ENCODE results near the gene BICD1.
A peak's percentile ranks its signal among the peaks of the same experiment; 100 is the strongest.

The BICD1 gene

DNA sequence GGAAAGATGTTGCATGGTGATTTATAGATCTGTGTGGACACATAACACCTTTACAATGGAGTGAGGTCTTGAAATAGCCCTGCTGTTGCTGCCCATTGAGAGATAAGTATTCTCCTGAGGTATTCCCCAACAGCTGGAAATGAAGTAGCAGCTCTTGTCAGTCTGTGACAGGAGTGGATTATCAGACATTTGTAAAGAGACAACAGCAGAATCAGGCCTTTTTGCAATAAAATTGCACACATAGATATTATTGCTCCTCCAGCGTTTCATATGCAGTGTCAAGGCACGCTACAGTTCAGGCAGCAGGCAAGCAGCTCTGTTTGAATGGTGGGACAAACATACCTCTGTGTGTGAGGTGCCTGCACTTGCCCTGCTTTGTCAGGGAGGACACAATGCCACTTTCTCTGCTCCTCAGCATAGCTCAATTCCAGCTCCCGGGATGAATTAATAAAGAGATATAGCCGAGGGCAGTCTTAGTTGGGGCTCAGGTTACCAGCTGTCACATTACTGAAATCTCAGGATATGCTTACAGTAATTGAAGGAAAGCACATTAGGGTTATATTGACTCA, 49.4 kb downstream of the BICD1 start:
- Histone ChIP-seq H3K27me3 (ENCODE audit: control insufficient read depth, insufficient read depth, low read length, poor library complexity, severe bottlenecking) (no peaks in the 10 kb centered on the region), H3K4me3 (ENCODE audit: insufficient read depth, low read depth, low read length) (no peak overlapping the region), H3K27ac (ENCODE audit: insufficient read depth, low read depth, low read length, poor library complexity, severe bottlenecking) (peak overlapping the region; percentile 16), H3K36me3 (ENCODE audit: control insufficient read depth, insufficient read depth, low read length) (no peaks in the 10 kb centered on the region), H3K4me1 (ENCODE audit: control insufficient read depth, insufficient read depth, low read length) (no peaks in the 10 kb centered on the region), H3K9me3 (ENCODE audit: control insufficient read depth, low read length) (no peaks in the 10 kb centered on the region)
- 65 to 76% methylated on average over 4 of the region's 4 CpGs for WGBS, 2 experiments

DNA sequence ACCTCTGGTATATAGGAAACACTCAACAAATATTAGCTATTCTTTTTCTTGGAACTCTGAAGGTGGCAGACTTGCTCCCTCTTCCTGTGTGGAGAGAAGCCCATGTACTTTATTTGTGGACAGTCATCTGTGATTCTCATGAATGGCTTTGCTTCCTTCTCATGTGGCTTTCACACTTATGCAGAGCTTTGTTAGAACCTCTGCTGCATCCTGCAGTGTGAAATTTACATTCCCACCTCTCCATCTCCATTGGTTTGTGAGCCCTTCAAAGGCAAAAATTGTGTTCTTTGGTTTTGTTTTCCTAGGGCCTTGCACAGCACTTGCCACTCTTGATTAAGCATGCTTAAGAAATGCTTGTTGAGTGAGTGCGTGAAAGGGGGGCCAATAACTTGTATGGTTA, 51.9 kb downstream of the BICD1 start:
- 92 to 97% methylated on average over 1 of the region's 1 CpG for WGBS, 2 experiments

DNA sequence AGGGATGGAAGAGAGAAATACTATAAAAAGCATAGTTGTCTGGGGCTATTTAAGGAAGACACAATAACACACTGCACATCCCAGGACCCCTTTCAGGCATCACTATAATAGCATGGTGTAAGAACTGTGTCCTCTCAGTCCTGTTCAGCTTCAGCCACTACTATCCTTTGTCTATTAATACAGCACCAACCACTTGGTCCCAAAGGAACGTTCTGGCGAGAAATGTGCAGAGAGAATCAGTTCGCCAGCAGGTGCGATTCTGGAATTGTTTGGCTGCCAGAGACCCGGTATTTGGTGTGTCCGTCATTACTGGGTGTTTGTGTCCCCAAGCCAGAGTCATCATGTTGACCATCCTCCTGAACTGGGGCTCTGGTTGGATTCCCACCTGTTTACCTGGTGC, 52.7 kb downstream of the BICD1 start:
- WGBS, 2 experiments = 97 to 98% methylated on average over 6 of the region's 6 CpGs
- H3K27me3 ChIP-seq (ENCODE audit: control insufficient read depth, insufficient read depth, low read length, poor library complexity, severe bottlenecking) = no peaks in the 10 kb centered on the region
- no peak overlapping the region for H3K4me3 ChIP-seq (ENCODE audit: insufficient read depth, low read depth, low read length)
- H3K36me3 ChIP-seq (ENCODE audit: control insufficient read depth, insufficient read depth, low read length) = no peaks in the 10 kb centered on the region
- no peak overlapping the region for H3K27ac ChIP-seq (ENCODE audit: insufficient read depth, low read depth, low read length, poor library complexity, severe bottlenecking)
- H3K4me1 ChIP-seq (ENCODE audit: control insufficient read depth, insufficient read depth, low read length) = no peaks in the 10 kb centered on the region
- no peaks in the 10 kb centered on the region for H3K9me3 ChIP-seq (ENCODE audit: control insufficient read depth, low read length)

More for the DNA sequence above, 51.9 kb downstream of the BICD1 start:
- no peaks in the 10 kb centered on the region for H3K36me3 ChIP-seq (ENCODE audit: control insufficient read depth, insufficient read depth, low read length)
- no peaks in the 10 kb centered on the region for H3K9me3 ChIP-seq (ENCODE audit: control insufficient read depth, low read length)
- H3K4me3 ChIP-seq (ENCODE audit: insufficient read depth, low read depth, low read length) = no peak overlapping the region
- H3K27me3 ChIP-seq (ENCODE audit: control insufficient read depth, insufficient read depth, low read length, poor library complexity, severe bottlenecking) = no peaks in the 10 kb centered on the region
- no peak overlapping the region for H3K27ac ChIP-seq (ENCODE audit: insufficient read depth, low read depth, low read length, poor library complexity, severe bottlenecking)
- H3K4me1 ChIP-seq (ENCODE audit: control insufficient read depth, insufficient read depth, low read length) = no peaks in the 10 kb centered on the region

DNA sequence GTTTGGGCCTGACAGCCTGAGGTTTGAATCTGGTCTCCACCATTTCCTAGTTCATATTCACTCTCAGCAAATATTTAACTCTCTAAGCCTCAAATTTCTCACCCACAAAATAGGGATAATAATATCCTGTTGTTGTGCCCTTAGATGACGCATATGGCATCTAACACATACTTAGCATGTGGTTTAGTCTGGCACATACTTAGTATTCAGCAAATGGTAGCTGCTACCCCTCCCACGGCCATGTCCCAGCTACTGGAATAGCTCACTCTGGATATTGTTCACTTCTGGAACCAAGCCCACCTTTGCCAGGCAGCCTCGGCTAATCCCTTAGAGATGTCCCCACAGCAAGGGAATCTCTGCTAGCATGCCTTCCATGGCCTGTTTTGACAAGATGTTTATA, 53.3 kb downstream of the BICD1 start:
- no peaks in the 10 kb centered on the region for H3K4me1 ChIP-seq (ENCODE audit: control insufficient read depth, insufficient read depth, low read length)
- H3K27me3 ChIP-seq (ENCODE audit: control insufficient read depth, insufficient read depth, low read length, poor library complexity, severe bottlenecking) = no peaks in the 10 kb centered on the region
- no peaks in the 10 kb centered on the region for H3K9me3 ChIP-seq (ENCODE audit: control insufficient read depth, low read length)
- H3K4me3 ChIP-seq (ENCODE audit: insufficient read depth, low read depth, low read length) = no peak overlapping the region
- WGBS, 2 experiments = 90 to 95% methylated on average over 3 of the region's 3 CpGs
- no peaks in the 10 kb centered on the region for H3K36me3 ChIP-seq (ENCODE audit: control insufficient read depth, insufficient read depth, low read length)
- H3K27ac ChIP-seq (ENCODE audit: insufficient read depth, low read depth, low read length, poor library complexity, severe bottlenecking) = no peak overlapping the region

DNA sequence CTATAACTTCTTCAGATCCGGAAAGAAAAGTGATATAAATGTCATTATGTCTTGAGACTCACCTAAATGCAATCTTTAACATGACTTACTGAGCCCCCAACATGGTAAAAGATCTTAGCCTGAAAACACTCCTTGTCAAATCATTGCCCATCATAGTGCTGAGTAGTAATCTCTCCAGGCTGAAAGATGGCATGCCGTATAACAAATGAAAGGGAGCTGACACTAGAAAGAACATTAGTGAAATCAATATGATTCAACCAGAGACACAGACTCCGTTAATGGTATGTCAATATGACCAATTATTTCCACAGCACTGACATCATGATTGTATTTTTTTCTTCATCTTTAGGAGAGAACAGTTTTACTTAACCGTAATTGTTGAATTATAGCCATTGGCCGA, 54.4 kb downstream of the BICD1 start:
- Histone ChIP-seq H3K9me3 (ENCODE audit: control insufficient read depth, low read length) (no peaks in the 10 kb centered on the region), H3K4me1 (ENCODE audit: control insufficient read depth, insufficient read depth, low read length) (no peaks in the 10 kb centered on the region), H3K36me3 (ENCODE audit: control insufficient read depth, insufficient read depth, low read length) (no peaks in the 10 kb centered on the region), H3K4me3 (ENCODE audit: insufficient read depth, low read depth, low read length) (no peak overlapping the region), H3K27ac (ENCODE audit: insufficient read depth, low read depth, low read length, poor library complexity, severe bottlenecking) (no peak overlapping the region), H3K27me3 (ENCODE audit: control insufficient read depth, insufficient read depth, low read length, poor library complexity, severe bottlenecking) (no peaks in the 10 kb centered on the region)
- WGBS, 2 experiments = 95 to 99% methylated on average over 5 of the region's 5 CpGs

DNA sequence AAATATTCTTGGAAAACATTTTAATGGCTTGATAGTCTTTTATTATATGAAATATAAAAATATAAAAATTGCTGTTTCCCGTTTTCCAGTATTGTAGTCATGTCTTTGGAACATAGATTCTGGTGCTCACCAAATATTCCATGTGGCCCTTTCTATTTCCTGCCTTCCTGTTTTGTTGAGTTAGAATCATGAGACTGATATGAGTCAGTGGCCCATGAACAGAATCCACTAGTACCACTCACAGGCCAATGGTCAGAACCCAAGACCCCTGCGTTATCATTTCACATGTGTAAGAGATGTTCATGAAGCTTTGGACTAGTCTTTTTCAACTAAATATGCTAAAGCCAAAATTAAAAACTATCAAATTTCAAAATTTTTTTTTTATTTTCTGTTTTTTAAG, 56.9 kb downstream of the BICD1 start:
- H3K36me3 ChIP-seq (ENCODE audit: control insufficient read depth, insufficient read depth, low read length) = no peaks in the 10 kb centered on the region
- 91 to 100% methylated on average over 2 of the region's 2 CpGs for WGBS, 2 experiments
- no peak overlapping the region for H3K27ac ChIP-seq (ENCODE audit: insufficient read depth, low read depth, low read length, poor library complexity, severe bottlenecking)
- no peaks in the 10 kb centered on the region for H3K4me1 ChIP-seq (ENCODE audit: control insufficient read depth, insufficient read depth, low read length)
- no peaks in the 10 kb centered on the region for H3K9me3 ChIP-seq (ENCODE audit: control insufficient read depth, low read length)
- no peaks in the 10 kb centered on the region for H3K27me3 ChIP-seq (ENCODE audit: control insufficient read depth, insufficient read depth, low read length, poor library complexity, severe bottlenecking)
- no peak overlapping the region for H3K4me3 ChIP-seq (ENCODE audit: insufficient read depth, low read depth, low read length)

DNA sequence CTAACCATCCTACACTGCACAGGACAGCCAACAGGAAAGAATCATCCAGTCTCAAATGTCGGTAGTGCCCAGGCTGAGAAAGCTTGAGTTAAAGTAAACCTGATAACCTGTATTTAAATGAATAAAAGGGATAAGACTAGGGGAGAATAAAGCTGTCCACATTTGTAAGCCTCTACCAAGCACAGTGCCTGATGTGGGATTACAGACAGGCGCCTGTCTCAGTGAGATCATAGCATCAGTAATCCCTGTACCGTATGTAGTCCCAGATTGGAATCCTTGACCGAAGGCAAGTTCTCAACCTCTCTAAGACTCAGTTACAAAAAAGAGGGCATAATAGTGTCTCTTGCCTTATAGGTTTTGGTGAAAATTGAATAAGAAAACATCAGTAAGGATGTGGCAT, 59.9 kb downstream of the BICD1 start:
- Histone ChIP-seq H3K9me3 (ENCODE audit: control insufficient read depth, low read length) (no peaks in the 10 kb centered on the region), H3K36me3 (ENCODE audit: control insufficient read depth, insufficient read depth, low read length) (no peaks in the 10 kb centered on the region), H3K27ac (ENCODE audit: insufficient read depth, low read depth, low read length, poor library complexity, severe bottlenecking) (no peak overlapping the region), H3K4me1 (ENCODE audit: control insufficient read depth, insufficient read depth, low read length) (no peaks in the 10 kb centered on the region), H3K4me3 (ENCODE audit: insufficient read depth, low read depth, low read length) (no peak overlapping the region), H3K27me3 (ENCODE audit: control insufficient read depth, insufficient read depth, low read length, poor library complexity, severe bottlenecking) (no peaks in the 10 kb centered on the region)
- 97 to 99% methylated on average over 4 of the region's 4 CpGs for WGBS, 2 experiments

DNA sequence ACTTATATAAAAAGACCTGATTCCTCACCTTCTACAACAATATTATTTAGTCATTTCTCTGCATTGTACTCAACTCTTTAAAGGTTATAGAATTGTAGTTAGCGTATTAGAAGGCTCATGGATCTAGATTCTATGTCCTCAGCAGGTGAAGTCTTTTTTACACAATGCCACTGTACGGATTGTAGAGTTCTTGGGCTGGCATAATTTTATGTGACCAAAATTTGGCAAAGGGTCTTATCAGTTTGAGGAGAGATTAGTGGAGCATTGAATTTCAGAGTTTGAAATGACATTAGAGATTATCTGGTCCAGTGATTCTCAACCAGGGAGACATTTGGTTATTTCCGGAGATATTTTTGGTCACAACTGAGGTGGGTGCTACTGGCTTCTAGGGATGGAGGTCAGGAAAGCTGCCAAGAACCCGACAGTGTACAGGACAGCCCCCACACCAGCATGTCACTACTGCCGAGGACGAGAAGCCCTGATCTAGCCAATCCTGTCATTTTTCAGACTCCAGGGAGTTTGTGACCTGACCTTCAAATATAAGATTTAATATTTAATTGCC, 63.9 kb downstream of the BICD1 start:
- no peaks in the 10 kb centered on the region for H3K9me3 ChIP-seq (ENCODE audit: control insufficient read depth, low read length)
- no peaks in the 10 kb centered on the region for H3K36me3 ChIP-seq (ENCODE audit: control insufficient read depth, insufficient read depth, low read length)
- no peaks in the 10 kb centered on the region for H3K27me3 ChIP-seq (ENCODE audit: control insufficient read depth, insufficient read depth, low read length, poor library complexity, severe bottlenecking)
- no peak overlapping the region for H3K27ac ChIP-seq (ENCODE audit: insufficient read depth, low read depth, low read length, poor library complexity, severe bottlenecking)
- no peak overlapping the region for H3K4me3 ChIP-seq (ENCODE audit: insufficient read depth, low read depth, low read length)
- no peaks in the 10 kb centered on the region for H3K4me1 ChIP-seq (ENCODE audit: control insufficient read depth, insufficient read depth, low read length)
- WGBS, 2 experiments = 91 to 95% methylated on average over 6 of the region's 6 CpGs

DNA sequence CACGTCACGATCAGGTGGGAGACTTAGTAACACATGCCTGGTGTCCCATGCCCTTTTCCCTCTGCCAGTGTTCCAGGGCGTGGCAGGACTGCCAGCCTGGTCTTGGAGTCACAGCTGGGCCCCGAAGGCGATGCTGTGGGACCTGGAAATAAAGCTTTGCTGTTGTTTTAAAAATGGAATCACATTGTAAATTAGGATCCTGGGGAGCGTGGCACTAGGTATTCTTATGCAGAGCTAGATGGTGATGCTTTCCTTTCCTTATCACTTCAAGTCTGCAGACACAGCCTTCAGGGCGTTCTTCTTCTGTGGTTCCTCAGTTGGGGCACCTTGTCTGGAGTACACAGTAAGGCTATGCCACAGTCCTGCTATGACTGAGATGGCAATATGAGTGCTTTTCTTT, 64.6 kb downstream of the BICD1 start:
- no peaks in the 10 kb centered on the region for H3K9me3 ChIP-seq (ENCODE audit: control insufficient read depth, low read length)
- no peaks in the 10 kb centered on the region for H3K36me3 ChIP-seq (ENCODE audit: control insufficient read depth, insufficient read depth, low read length)
- H3K4me3 ChIP-seq (ENCODE audit: insufficient read depth, low read depth, low read length) = no peak overlapping the region
- H3K4me1 ChIP-seq (ENCODE audit: control insufficient read depth, insufficient read depth, low read length) = no peaks in the 10 kb centered on the region
- no peaks in the 10 kb centered on the region for H3K27me3 ChIP-seq (ENCODE audit: control insufficient read depth, insufficient read depth, low read length, poor library complexity, severe bottlenecking)
- H3K27ac ChIP-seq (ENCODE audit: insufficient read depth, low read depth, low read length, poor library complexity, severe bottlenecking) = no peak overlapping the region
- WGBS, 2 experiments = 72 to 82% methylated on average over 7 of the region's 7 CpGs

DNA sequence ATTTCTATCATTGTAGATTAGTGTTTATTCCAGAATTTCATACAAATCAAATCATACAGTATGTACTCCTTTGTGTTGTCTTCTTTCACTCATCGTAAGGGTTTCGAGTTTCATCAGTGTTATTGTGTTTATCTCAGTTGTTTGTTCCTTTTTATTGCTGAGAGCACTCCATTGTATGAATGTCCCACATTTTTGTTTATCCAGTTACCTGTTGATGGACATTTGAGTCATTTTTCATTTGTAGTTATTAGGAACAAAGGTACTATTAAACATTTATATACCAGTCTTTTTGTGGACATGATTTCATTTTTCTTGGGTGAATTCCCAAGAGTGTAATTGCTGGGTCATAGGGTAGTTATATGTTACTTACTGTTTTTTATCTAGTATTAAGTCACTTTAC, 70.0 kb downstream of the BICD1 start:
- no peak overlapping the region for H3K4me3 ChIP-seq (ENCODE audit: insufficient read depth, low read depth, low read length)
- H3K9me3 ChIP-seq (ENCODE audit: control insufficient read depth, low read length) = no peaks in the 10 kb centered on the region
- no peaks in the 10 kb centered on the region for H3K27me3 ChIP-seq (ENCODE audit: control insufficient read depth, insufficient read depth, low read length, poor library complexity, severe bottlenecking)
- WGBS, 2 experiments = 94 to 95% methylated on average over 2 of the region's 2 CpGs
- H3K4me1 ChIP-seq (ENCODE audit: control insufficient read depth, insufficient read depth, low read length) = no peaks in the 10 kb centered on the region
- no peaks in the 10 kb centered on the region for H3K36me3 ChIP-seq (ENCODE audit: control insufficient read depth, insufficient read depth, low read length)
- H3K27ac ChIP-seq (ENCODE audit: insufficient read depth, low read depth, low read length, poor library complexity, severe bottlenecking) = no peak overlapping the region

Data from ectodermal cell (in vitro differentiated cells).